Neural progenitor cell (in vitro differentiated cells): ENCODE results near the gene PABPC1L2A. TPM values are rescaled to one million over a fixed set of nuclear protein-coding genes. Genes with fewer than 3 reads are reported as not detected.
"Not testable (repeated sequence)": the region's sequence is repeated elsewhere in the genome, so short reads cannot be mapped to it uniquely, and the experiment has no call there.

Source experiments
- DNase-seq: peaks from one replicate; pipeline ENCODE4 v3.0.0-alpha.2; 2016; ENCODE audit warnings: low spot score
- H2AFZ ChIP-seq: fragments of 200-600 bp; sonication (generic); replicated peaks from 2 replicates; pipeline ENCODE4 v1.6.1; 2016; ENCODE audit warnings: antibody characterized with exemption
- H3F3A ChIP-seq: fragments of 200-600 bp; sonication (generic); 2 replicates; pipeline ENCODE4 v1.6.1; 2016; ENCODE audit warnings: antibody characterized with exemption, low read depth
- H3K27ac ChIP-seq: fragments of 200-600 bp; sonication (generic); 2 replicates; pipeline ENCODE4 v1.5.1; 2016; ENCODE audit warnings: mild to moderate bottlenecking
- H3K27me3 ChIP-seq: fragments of 200-600 bp; sonication (generic); 2 replicates; pipeline ENCODE4 v1.6.1; 2016; ENCODE audit warnings: mild to moderate bottlenecking, moderate library complexity
- H3K36me3 ChIP-seq: fragments of 200-600 bp; sonication (generic); 2 replicates; pipeline ENCODE4 v1.5.1; 2016
- H3K4me1 ChIP-seq: fragments of 200-600 bp; sonication (generic); 2 replicates; pipeline ENCODE4 v1.6.1; 2016; ENCODE audit warnings: mixed run types
- H3K4me2 ChIP-seq: fragments of 200-600 bp; sonication (generic); 2 replicates; pipeline ENCODE4 v1.6.1; 2016
- H3K4me3 ChIP-seq: fragments of 200-600 bp; sonication (generic); 2 replicates; pipeline ENCODE4 v1.5.1; 2016
- H3K79me2 ChIP-seq: fragments of 200-600 bp; sonication (generic); 2 replicates; pipeline ENCODE4 v1.6.1; 2016; ENCODE audit warnings: low read depth
- H3K9ac ChIP-seq: fragments of 200-600 bp; sonication (generic); 2 replicates; pipeline ENCODE4 v1.6.1; 2016
- H3K9me3 ChIP-seq: fragments of 200-600 bp; sonication (generic); 2 replicates; pipeline ENCODE4 v1.5.1; 2016; ENCODE audit warnings: low read depth
- H4K20me1 ChIP-seq: fragments of 200-600 bp; sonication (generic); 2 replicates; pipeline ENCODE4 v1.6.1; 2016; ENCODE audit warnings: low read depth
- H3K27ac Mint-ChIP-seq: 3 replicates; pipeline ENCODE4 v1.8.0; 2021; ENCODE audit warnings: mixed read lengths
- H3K27me3 Mint-ChIP-seq: 2 replicates; pipeline ENCODE4 v1.8.0; 2022; ENCODE audit warnings: low read depth, mild to moderate bottlenecking, inconsistent platforms, moderate library complexity, mixed read lengths; ENCODE audit not compliant: insufficient read depth
- H3K36me3 Mint-ChIP-seq: 3 replicates; pipeline ENCODE4 v1.8.0; 2021; ENCODE audit warnings: mixed read lengths
- H3K4me1 Mint-ChIP-seq: 3 replicates; pipeline ENCODE4 v1.8.0; 2021; ENCODE audit warnings: mixed read lengths
- H3K4me3 Mint-ChIP-seq: 3 replicates; pipeline ENCODE4 v1.8.0; 2021; ENCODE audit warnings: mild to moderate bottlenecking, moderate library complexity, mixed read lengths
- H3K9me3 Mint-ChIP-seq: 3 replicates; pipeline ENCODE4 v1.8.0; 2020; ENCODE audit warnings: mixed read lengths
- CTCF ChIP-seq: fragments of 200-600 bp; sonication (generic); IDR thresholded peaks from 2 replicates; pipeline ENCODE4 v1.5.1; 2017; ENCODE audit warnings: antibody characterized with exemption, mild to moderate bottlenecking
- EZH2 ChIP-seq: fragments of 200-600 bp; sonication (generic); IDR thresholded peaks from 2 replicates; pipeline ENCODE4 v1.6.1; 2017; ENCODE audit warnings: antibody characterized with exemption, mild to moderate bottlenecking, moderate library complexity
- EZH2phosphoT487 ChIP-seq: fragments of 200-600 bp; sonication (generic); IDR thresholded peaks from 2 replicates; pipeline ENCODE4 v1.6.1; 2017; ENCODE audit warnings: antibody characterized with exemption
- total RNA-seq: library from RNA; depleted of rRNA; stranded (reverse); fragments of >200 nt; gene quantifications from 2 replicates; pipeline ENCODE4 v1.2.3, GENCODE V29; 2015; ENCODE audit warnings: low replicate concordance

Gene PABPC1L2A
- total RNA-seq, result 0.77 TPM in 1 of 2 replicates, not detected in the other

- not testable (repeated sequence) for H3K4me1 Mint-ChIP-seq, H3K4me2 ChIP-seq, H3K27ac Mint-ChIP-seq, H3K9me3 ChIP-seq, H3K9ac ChIP-seq, H3K4me1 ChIP-seq, H2AFZ ChIP-seq, H3K9me3 Mint-ChIP-seq, H3K36me3 ChIP-seq, H3F3A ChIP-seq, H4K20me1 ChIP-seq, H3K36me3 Mint-ChIP-seq, H3K4me3 ChIP-seq, DNase-seq, H3K27ac ChIP-seq, H3K4me3 Mint-ChIP-seq, H3K79me2 ChIP-seq, H3K27me3 Mint-ChIP-seq
- H3K27me3 ChIP-seq, result peaks cover 40% of the 10 kb centered on the region
These were observed at the start of gene PABPC1L2A for GRCh38 chrX:73079024-73079562. PABPC1L2A (minus strand) TSS chrX:73079512; CDS start chrX:73079386, 126 bp downstream.

GRCh38 chrX:73127700-73128241 lies 48.5 kb upstream of the PABPC1L2A start:
- TF ChIP-seq EZH2phosphoT487 (no peak), CTCF (no peak), EZH2 (no peak)
- no peaks in the 10 kb centered on the region for H3K36me3 Mint-ChIP-seq
- H2AFZ ChIP-seq, result no peak overlapping the region
- H3K4me3 Mint-ChIP-seq, result no peak overlapping the region
- no peak overlapping the region for H3K27ac ChIP-seq
- no peaks in the 10 kb centered on the region for H3K4me1 Mint-ChIP-seq
- no peak overlapping the region for H3K4me3 ChIP-seq
- no peak overlapping the region for H3K9ac ChIP-seq
- H3K79me2 ChIP-seq, result no peaks in the 10 kb centered on the region
- peak; percentile 3 for DNase-seq
- no peak overlapping the region for H3K27ac Mint-ChIP-seq
- H3F3A ChIP-seq, result no peaks in the 10 kb centered on the region
- no peak overlapping the region for H3K4me2 ChIP-seq
- H3K9me3 ChIP-seq, result no peaks in the 10 kb centered on the region
- no peaks in the 10 kb centered on the region for H3K27me3 ChIP-seq
- peaks cover 2% of the 10 kb centered on the region for H3K9me3 Mint-ChIP-seq
- H3K27me3 Mint-ChIP-seq, result peaks cover 10% of the 10 kb centered on the region
- H4K20me1 ChIP-seq, result no peaks in the 10 kb centered on the region
- no peaks in the 10 kb centered on the region for H3K36me3 ChIP-seq
- no peaks in the 10 kb centered on the region for H3K4me1 ChIP-seq

DNA sequence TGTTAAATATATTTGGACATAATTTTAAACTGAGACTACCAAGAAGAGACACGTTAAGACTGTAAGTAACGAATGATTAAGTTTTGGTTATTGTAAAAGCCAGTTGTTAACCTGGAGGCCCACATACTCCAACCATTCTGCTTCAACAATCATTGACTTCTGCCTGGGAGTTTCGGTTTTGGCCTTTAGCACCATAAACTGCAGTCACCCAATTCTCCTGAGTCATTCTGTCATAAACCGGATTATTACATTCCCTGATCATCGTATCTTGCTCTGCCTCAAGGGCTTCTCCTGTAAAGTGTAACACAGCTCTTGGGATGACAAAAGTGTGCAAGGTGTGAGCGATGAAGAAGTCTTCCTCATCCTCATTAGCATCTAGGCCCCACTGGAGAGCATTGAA lies 46.9 kb upstream of the PABPC1L2A start:
- Histone ChIP-seq H3K27me3 (no peaks in the 10 kb centered on the region), H3K79me2 (no peaks in the 10 kb centered on the region), H3K4me3 (no peak overlapping the region), H3F3A (no peaks in the 10 kb centered on the region), H3K4me2 (no peak overlapping the region), H3K9ac (no peak overlapping the region), H4K20me1 (no peaks in the 10 kb centered on the region), H3K4me1 (no peaks in the 10 kb centered on the region), H3K36me3 (no peaks in the 10 kb centered on the region), H3K9me3 (no peaks in the 10 kb centered on the region), H3K27ac (no peak overlapping the region), H2AFZ (no peak overlapping the region)
- no peaks in the 10 kb centered on the region for H3K4me1 Mint-ChIP-seq
- H3K27me3 Mint-ChIP-seq, result peaks cover 10% of the 10 kb centered on the region
- H3K27ac Mint-ChIP-seq, result no peak overlapping the region
- H3K4me3 Mint-ChIP-seq, result no peak overlapping the region
- no peaks in the 10 kb centered on the region for H3K36me3 Mint-ChIP-seq
- H3K9me3 Mint-ChIP-seq, result peaks cover 2% of the 10 kb centered on the region
- DNase-seq, result no peak
- TF ChIP-seq EZH2, result no peak
- TF ChIP-seq EZH2phosphoT487, result no peak
- TF ChIP-seq CTCF, result no peak

DNA sequence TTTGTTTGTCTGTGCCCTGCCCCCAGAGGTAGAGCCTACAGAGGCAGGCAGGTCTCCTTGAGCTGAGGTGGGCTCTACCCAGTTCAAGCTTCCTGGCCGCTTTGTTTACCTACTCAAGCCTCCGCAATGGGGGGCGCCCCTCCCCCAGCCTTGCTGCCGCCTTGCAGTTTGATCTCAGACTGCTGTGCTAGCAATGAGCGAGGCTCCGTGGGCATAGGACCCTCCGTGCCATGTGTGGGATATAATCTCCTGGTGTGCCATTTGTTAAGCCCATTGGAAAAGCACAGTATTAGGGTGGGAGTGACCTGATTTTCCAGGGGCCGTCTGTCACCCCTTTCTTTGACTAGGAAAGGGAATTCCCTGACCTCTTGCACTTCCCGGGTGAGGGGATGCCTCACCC lies 20.2 kb upstream of the PABPC1L2A start:
- H4K20me1 ChIP-seq, H3F3A ChIP-seq, H3K27me3 Mint-ChIP-seq, H3K4me1 ChIP-seq, H3K4me3 ChIP-seq, H2AFZ ChIP-seq, H3K36me3 Mint-ChIP-seq, H3K9ac ChIP-seq, H3K4me2 ChIP-seq, H3K4me3 Mint-ChIP-seq, H3K27me3 ChIP-seq, DNase-seq, H3K27ac Mint-ChIP-seq, H3K9me3 ChIP-seq, H3K79me2 ChIP-seq, H3K36me3 ChIP-seq, H3K4me1 Mint-ChIP-seq, H3K27ac ChIP-seq: not testable (repeated sequence)
- peaks cover 22% of the 10 kb centered on the region for H3K9me3 Mint-ChIP-seq
